HG02884 (cell line): ENCODE results near the gene ADARB1.

ENCODE experiments used
- ATAC-seq: cut with Tn5 transposase; IDR thresholded peaks from one replicate; pipeline ENCODE4 v1.9.1; 2021; ENCODE audit warnings: mild to moderate bottlenecking, moderate library complexity; ENCODE audit not compliant: unreplicated experiment

The ADARB1 gene

DNA sequence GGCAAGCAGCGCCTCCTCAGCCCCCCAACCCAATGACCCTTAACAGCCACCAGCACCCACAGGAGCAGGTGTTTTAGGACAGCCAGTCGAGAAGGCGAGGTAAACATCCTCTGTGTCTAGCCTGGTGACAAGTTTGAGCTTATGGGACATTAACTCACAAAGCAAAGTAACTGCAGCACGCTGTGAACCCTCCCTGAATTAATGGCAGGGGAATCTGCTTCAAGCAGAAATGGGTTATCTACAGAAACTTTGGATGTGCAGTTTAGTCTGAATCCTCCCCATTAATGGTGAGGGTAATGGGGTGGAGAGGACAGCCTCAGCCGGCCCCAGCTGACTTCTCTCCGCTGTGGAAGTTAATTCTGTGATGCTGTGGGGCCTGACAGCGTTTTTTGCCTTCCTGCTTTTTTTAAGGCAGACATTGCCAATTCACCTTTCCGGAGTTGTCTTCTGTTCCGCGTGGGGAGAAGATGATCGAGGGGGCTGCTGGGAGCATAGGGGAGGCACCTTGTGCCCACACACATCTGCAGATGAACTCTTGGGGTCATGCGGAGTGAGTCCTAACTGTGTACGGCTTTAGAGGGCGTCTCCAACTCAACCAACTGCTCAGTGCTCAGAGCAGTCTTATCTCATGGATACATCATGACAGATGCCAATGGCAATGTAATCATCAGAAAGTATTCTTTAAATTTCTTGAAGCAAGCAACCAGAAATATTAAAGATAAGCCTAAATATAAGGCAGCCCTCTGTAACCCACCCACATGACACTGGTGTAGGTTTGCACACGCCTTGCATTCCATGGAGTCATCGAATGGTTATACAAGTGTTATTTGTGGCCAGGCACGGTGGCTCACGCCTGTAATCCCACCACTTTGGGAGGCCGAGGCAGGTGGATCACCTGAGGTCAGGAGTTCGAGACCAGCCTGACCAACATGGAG is 172.3 kb downstream of the ADARB1 start:
- no peak for ATAC-seq

DNA sequence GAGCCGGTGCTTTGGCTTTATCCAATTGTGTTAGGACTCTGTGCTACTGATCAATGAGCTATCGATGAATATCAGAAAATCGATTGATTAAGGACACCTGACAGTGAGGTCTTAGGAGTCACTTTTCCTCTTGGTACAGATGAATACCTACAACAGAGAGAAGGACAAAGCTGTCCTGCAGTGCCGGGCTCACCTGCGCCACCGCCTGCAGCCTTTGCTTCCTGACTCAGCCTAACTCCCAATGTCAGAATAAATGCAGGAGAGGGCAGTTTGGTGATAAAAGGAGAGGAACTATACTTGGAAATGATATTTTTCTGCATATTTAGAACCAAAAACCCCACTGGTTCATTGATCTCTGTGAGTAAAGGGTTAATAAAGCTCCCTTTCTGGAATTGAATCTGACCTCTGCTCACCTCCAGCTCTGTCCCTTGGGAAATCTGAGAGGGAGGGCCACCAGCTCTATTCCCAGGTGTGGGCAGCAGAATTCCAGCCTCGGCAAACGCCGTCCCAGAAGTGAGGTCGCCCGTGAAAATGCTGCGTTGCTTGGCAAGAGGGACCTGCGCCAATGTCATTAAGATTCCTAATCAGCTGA is 174.0 kb downstream of the ADARB1 start:
- ATAC-seq: no peak

DNA sequence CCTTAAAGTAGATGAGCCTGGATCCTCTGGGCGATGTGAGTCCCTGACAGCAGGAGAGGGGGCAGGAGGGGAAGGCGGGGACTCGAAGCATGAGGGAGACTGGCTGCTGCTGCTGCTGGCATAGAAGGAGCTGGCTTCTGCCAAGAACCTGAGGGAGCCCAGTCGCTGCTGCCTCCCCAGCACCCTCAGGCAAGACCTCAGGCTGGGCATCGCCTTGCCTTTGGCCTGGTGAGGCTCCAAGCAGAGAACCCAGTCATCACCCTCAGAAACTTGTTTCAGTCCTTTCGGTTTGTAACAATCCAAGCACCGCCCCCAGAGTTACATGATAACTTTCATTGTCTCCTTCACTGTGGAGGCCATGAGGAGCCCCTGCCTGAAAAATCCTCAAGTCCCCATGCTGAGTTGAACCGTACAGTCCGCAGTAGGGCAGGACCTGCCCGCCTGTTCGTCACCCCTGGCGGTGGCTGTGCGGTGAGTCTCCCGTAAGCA is 174.6 kb downstream of the ADARB1 start:
- no peak for ATAC-seq

GRCh38 chr21:45249626-45250025 is 175.2 kb downstream of the ADARB1 start:
- ATAC-seq: no peak

- ATAC-seq: no peak
Measured at GRCh38 chr21:45250272-45250671, 175.9 kb downstream of the ADARB1 start.

DNA sequence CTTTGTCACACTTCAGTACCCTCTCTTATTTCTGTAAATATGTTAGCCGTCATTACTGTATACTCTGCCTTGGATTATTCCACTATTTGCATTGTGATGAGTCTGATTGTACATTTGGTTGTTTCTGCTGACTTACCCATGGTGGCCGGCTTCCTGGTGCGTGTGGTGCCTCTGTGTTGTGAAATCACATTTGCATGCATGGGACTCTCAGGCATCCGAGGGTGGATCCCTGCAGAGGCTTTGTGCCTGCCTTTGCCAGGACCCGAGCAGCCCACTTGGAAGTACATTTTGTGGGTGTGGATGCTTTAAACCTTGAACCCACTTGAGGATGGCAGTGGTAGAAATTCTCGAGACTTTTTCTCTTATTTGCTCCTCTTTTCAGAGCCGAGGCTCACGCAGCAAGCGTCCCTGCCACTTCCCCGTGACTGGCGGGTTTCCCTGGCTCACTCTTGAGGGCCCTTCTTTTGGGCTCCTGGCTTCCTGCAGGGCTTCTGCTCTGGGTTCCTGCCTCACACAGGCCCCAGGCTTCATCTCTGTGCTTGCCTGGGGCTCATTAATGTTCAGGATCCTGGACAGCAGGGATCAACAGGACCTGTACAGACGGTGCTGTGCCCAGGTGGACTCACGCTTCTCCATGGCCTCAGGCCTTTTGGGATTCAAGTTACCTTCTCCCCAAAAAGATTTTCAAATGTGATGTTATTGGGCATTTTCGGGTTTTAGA is 176.7 kb downstream of the ADARB1 start:
- ATAC-seq: no peak

DNA sequence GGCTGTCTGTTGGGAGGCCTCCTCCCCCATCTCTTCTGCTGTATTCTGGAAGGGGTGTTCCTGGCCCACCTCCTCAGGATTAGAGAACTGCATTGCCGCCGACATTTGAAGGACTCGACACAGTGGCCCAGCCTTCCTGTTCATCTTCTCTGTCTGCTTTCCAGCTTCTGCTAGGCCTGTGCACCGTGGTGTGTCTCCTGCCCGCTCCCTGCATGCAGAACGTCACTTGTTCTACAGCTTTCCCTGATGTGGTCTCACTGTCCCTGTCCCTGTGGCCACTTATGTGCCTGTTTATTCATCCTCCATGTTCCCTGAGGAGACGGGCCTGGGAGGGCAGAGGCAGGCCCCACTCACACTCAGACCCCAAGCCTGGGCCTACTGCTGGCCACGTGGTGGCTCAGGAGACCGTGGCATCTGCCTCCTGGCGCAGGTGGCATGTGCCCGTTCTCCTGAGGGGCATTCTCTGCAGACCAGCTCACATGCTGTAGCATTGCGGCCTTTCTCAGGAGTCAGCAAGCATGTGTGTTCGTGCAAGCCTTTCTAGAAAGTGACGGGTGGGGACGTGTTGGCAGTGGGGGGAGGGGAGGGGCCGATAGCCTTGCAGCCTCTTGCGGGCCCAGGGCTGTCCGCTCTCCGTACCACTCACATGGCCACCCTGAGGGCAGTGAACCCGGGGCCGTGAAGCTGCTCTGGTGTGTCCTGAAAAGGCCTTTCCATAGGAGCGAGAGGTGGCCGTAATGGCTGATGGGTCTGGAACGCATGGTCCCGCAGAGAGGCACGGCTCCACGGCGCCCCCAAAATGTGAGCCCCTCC is 177.5 kb downstream of the ADARB1 start:
- no peak for ATAC-seq

- ATAC-seq: no peak
Measured at GRCh38 chr21:45252448-45252925, 178.1 kb downstream of the ADARB1 start.

- no peak for ATAC-seq
Measured at GRCh38 chr21:45253180-45253579, 178.8 kb downstream of the ADARB1 start.

DNA sequence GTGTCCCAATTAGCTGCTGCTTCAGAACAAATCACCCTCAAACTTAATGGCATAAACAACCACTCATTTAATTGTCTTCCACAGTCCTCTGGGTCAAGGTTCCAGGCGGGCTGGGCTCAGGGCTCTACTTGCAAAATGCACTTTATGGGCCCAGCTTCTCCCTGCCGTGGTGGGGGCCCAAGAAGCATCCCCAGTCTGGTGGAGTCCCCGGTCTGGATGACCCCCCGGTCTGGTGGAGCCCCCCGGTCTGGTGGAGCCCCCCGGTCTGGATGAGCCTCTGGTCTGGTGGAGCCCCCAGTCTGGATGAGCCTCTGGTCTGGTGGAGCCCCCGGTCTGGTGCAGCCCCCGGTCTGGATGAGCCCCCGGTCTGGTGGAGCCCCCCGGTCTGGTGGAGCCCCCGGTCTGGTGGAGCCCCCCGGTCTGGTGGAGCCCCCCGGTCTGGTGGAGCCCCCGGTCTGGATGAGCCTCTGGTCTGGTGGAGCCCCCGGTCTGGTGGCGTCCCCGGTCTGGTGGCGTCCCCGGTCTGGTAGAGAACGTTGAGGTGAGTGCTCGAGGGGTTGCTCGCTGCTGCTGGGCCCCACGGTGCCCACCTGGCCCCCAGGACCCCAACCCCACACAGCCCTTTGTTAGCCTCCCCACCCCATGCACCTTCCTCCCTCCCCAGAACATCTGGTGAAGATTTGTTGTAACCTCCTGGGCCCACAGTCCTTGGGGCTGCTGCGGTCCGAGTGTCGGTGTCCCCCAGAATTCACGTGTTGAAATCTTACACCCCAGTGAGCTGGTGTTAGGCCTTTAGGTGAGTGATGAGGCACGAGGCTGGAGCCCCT is 179.5 kb downstream of the ADARB1 start:
- no peak for ATAC-seq

DNA sequence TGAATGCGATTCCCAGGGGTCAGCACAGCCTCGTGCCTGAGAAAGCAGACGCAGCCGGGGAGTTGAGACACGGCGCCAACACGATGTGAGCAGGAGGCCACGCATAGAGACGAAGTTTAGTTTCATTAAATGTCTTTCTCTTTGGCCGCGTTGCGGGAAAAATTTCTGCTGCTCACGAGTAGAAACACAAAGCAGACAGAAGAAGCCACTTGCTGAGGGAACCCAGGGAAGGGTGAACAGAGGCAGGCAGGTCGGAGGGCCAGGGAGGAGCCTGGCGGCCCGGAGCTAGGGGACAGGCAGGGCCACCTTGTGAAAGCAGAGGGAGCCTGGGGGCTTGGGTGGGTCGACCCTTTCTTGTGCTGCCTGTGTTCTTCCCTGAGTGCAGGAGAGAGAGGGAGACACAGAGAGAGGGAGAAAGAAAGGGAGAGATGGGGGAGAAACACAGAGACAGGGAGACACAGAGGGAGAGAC is 180.1 kb downstream of the ADARB1 start:
- ATAC-seq: no peak

DNA sequence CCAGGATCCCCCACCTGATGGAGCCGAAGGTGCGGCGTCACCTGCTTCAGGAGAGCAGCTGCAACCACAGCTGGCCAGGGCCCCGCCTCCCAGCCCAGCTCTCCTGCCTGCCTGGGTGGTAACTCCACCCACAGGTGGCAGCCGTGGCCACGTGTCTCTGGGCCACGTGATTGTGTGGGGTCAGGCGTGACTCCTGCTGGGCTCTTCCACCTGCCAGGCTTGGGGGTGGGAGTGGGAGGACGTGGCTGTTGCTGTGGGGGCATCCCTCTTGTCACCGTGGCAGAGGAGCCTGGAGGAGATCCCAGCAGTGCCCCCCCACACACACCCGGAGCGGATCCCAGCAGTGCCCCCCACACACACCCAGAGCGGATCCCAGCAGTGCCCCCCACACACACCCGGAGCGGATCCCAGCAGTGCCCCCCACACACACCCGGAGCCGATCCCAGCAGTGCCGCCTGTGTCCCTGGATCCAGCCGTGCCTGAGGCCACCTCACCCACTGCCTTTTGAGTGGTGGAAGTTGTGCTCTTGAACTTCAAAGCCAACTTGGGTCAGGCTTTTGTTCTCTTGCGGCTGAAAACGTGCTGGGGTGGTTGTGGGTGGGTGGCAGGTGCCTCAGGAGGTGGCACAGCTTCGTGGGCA is 181.1 kb downstream of the ADARB1 start:
- no peak for ATAC-seq

DNA sequence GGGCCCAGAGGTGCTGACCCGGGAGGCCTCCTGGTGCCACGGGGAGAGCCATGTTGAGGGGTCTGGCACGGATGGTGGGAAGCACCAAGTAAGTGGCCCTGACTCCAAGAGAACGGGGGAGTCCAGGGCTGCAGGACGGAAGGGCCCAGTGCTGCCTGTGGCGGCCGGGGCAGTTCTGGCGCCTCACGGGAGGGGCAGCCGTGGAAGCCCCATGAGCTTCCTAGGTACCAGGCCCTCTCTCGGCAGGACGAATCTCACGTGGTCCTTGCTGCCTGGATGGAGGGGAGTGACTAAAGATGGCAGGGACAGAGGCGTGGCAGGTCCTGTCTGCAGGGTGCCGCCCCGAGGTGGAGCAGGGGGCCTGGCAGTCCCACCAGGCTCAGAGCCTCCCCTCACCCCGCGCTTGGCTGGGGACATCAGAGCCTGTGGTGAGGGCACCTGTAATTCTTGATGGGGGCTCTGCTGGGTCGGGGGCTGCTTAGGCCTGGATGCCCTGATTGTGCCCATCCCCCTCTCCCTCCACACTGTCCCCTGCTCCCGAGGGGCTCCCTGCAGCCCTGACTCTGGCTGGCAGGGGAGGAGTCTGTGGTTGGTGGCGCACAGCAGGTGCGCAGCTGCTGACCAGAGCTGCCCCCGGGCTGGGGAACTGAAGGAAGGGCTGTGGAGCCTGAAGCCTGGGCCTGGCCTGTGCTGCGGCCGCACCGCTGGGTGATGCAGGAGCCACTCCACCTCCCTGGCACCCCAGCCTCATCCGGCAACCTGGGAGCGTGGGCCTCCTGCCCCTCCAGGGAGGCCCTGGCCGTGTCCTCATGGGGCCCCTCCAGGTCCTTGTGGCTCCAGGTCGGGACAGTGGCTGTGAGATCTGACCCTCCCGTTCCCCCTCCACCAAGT is 181.9 kb downstream of the ADARB1 start:
- ATAC-seq: no peak

GRCh38 chr21:45256912-45257672 is 182.7 kb downstream of the ADARB1 start:
- no peak for ATAC-seq

GRCh38 chr21:45257673-45258341 is 183.4 kb downstream of the ADARB1 start:
- ATAC-seq: no peak

DNA sequence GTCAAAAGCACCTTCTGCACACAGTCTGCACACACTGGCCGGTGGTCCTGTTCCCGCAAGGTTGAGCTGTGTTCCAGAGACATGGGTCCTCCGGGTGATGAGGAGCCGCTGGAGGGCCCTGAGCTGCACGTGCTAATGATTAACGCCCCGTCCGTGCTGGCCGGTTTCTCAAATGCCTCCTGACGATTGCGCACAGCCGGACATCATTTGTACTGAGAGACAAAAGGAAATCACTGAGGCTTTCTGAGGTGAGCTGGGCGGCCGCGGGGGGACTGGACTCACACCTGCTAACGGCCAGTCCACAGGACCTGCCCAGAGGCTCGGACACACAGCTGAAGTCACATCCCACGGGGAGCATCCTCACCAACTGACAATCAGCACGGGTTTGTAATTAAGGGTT is 184.1 kb downstream of the ADARB1 start:
- no peak for ATAC-seq
